GM18873 (cell line): ENCODE measurements around the gene RSBN1.
"Not testable (repeated sequence)": the region's sequence is repeated elsewhere in the genome, so short reads cannot be mapped to it uniquely, and the experiment has no call there.

Experiments used
- ATAC-seq: cut with Tn5 transposase; IDR thresholded peaks from one replicate; pipeline ENCODE4 v1.9.1; 2021; ENCODE audit warnings: mild to moderate bottlenecking, moderate library complexity, moderate number of reproducible peaks; ENCODE audit not compliant: unreplicated experiment, low FRiP score

The RSBN1 gene

GRCh38 chr1:113811888-113812660 lies at the start of gene RSBN1:
TSS of gene RSBN1 (minus strand) at chr1:113812476. CDS start at chr1:113812412, 64 bp downstream.
- ATAC-seq = peak; percentile 89

- no peak for ATAC-seq
Measured at GRCh38 chr1:113861641-113862040, 49.4 kb upstream of the RSBN1 start.

- no peak for ATAC-seq
Measured at GRCh38 chr1:113860891-113861290, 48.6 kb upstream of the RSBN1 start.

GRCh38 chr1:113859478-113860175 lies 47.4 kb upstream of the RSBN1 start:
- ATAC-seq = peak; percentile 84

GRCh38 chr1:113858982-113859381 lies 46.7 kb upstream of the RSBN1 start:
- no peak for ATAC-seq

- no peak for ATAC-seq
Measured at GRCh38 chr1:113858418-113858817, 46.1 kb upstream of the RSBN1 start.

GRCh38 chr1:113857776-113858175 lies 45.5 kb upstream of the RSBN1 start:
- no peak for ATAC-seq

GRCh38 chr1:113856401-113856790 lies 44.1 kb upstream of the RSBN1 start:
- no peak for ATAC-seq

GRCh38 chr1:113855630-113856400 lies 43.5 kb upstream of the RSBN1 start:
- ATAC-seq = no peak

GRCh38 chr1:113854234-113854633 lies 42.0 kb upstream of the RSBN1 start:
- ATAC-seq = no peak

GRCh38 chr1:113852694-113853093 lies 40.4 kb upstream of the RSBN1 start:
- not testable (repeated sequence) for ATAC-seq

- no peak for ATAC-seq
Measured at GRCh38 chr1:113850127-113850796, 38.0 kb upstream of the RSBN1 start.

GRCh38 chr1:113849072-113849471 lies 36.8 kb upstream of the RSBN1 start:
- no peak for ATAC-seq

- no peak for ATAC-seq
Measured at GRCh38 chr1:113846391-113847035, 34.2 kb upstream of the RSBN1 start.

- ATAC-seq = no peak
Measured at GRCh38 chr1:113836534-113836933, 24.3 kb upstream of the RSBN1 start.

GRCh38 chr1:113835686-113836290 lies 23.5 kb upstream of the RSBN1 start:
- ATAC-seq = no peak

- no peak for ATAC-seq
Measured at GRCh38 chr1:113834716-113835115, 22.4 kb upstream of the RSBN1 start.

- ATAC-seq = no peak
Measured at GRCh38 chr1:113830039-113830438, 17.8 kb upstream of the RSBN1 start.

- ATAC-seq = no peak
Measured at GRCh38 chr1:113821916-113822315, 9.6 kb upstream of the RSBN1 start.

- no peak for ATAC-seq
Measured at GRCh38 chr1:113818578-113818977, 6.3 kb upstream of the RSBN1 start.
